DND-41 (cell line): ENCODE data around the gene TOP3B.
"Not testable (repeated sequence)": the region's sequence is repeated elsewhere in the genome, so short reads cannot be mapped to it uniquely, and the experiment has no call there.

Source experiments
- CTCF ChIP-seq: IDR thresholded peaks from 2 replicates; pipeline ENCODE4 v1.5.1; 2012; ENCODE audit warnings: borderline replicate concordance, low read length, moderate library complexity, mild to moderate bottlenecking; ENCODE audit not compliant: poor library complexity, severe bottlenecking; ENCODE audit errors: extremely low read depth
- EZH2 ChIP-seq: IDR thresholded peaks from 3 replicates; pipeline ENCODE4 v1.6.1; 2012; ENCODE audit warnings: borderline replicate concordance, low read depth, mild to moderate bottlenecking, moderate library complexity, low read length, inconsistent platforms; ENCODE audit not compliant: severe bottlenecking

- not testable (repeated sequence) for TF ChIP-seq CTCF, EZH2
Measured at GRCh38 chr22:21910367-21910766, 72.2 kb downstream of the TOP3B start.
